Measurements from ENCODE around the gene KCNB1.

The KCNB1 gene

GRCh38 chr20:49496553-49497397 lies 14.3 kb upstream of the KCNB1 start:
- FAIRE-seq = no peak
- no peak for TF ChIP-seq TAF1 (IDR thresholded peaks at IDR 0.05; ENCODE audit: borderline replicate concordance, low read depth, low read length)
- no peak for DNase-seq (ENCODE audit: insufficient read length)

GRCh38 chr20:49496043-49496442 lies 13.6 kb upstream of the KCNB1 start:
- DNase-seq (ENCODE audit: insufficient read length) (no peak), FAIRE-seq (no peak)
- TF ChIP-seq POLR2AphosphoS5 (IDR thresholded peaks at IDR 0.05; ENCODE audit: low read depth, low read length) (no peak), TAF1 (IDR thresholded peaks at IDR 0.05; ENCODE audit: borderline replicate concordance, low read depth, low read length) (no peak), POLR2A (IDR thresholded peaks at IDR 0.05; ENCODE audit: low read depth, low read length) (no peak)

- DNase-seq (ENCODE audit: insufficient read length) (no peak), FAIRE-seq (no peak)
- TF ChIP-seq POLR2A (IDR thresholded peaks at IDR 0.05; ENCODE audit: low read depth, low read length) = no peak
- TF ChIP-seq TAF1 (IDR thresholded peaks at IDR 0.05; ENCODE audit: borderline replicate concordance, low read depth, low read length) = no peak
- no peak for TF ChIP-seq POLR2AphosphoS5 (IDR thresholded peaks at IDR 0.05; ENCODE audit: low read depth, low read length)
Observed at GRCh38 chr20:49490689-49491088, 8.2 kb upstream of the KCNB1 start.

GRCh38 chr20:49489688-49490087 lies 7.2 kb upstream of the KCNB1 start:
- FAIRE-seq = no peak
- no peak for TF ChIP-seq POLR2AphosphoS5 (IDR thresholded peaks at IDR 0.05; ENCODE audit: low read depth, low read length)
- TF ChIP-seq TAF1 (IDR thresholded peaks at IDR 0.05; ENCODE audit: borderline replicate concordance, low read depth, low read length) = no peak
- no peak for TF ChIP-seq POLR2A (IDR thresholded peaks at IDR 0.05; ENCODE audit: low read depth, low read length)
- DNase-seq (ENCODE audit: insufficient read length) = no peak

- DNase-seq (ENCODE audit: insufficient read length) (no peak), FAIRE-seq (no peak)
- no peak for TF ChIP-seq TAF1 (IDR thresholded peaks at IDR 0.05; ENCODE audit: borderline replicate concordance, low read depth, low read length)
- no peak for TF ChIP-seq POLR2AphosphoS5 (IDR thresholded peaks at IDR 0.05; ENCODE audit: low read depth, low read length)
- no peak for TF ChIP-seq POLR2A (IDR thresholded peaks at IDR 0.05; ENCODE audit: low read depth, low read length)
Observed at GRCh38 chr20:49486064-49486463, 3.6 kb upstream of the KCNB1 start.

- FAIRE-seq (no peak), DNase-seq (ENCODE audit: insufficient read length) (no peak)
- TF ChIP-seq POLR2A (IDR thresholded peaks at IDR 0.05; ENCODE audit: low read depth, low read length) = no peak
- no peak for TF ChIP-seq TAF1 (IDR thresholded peaks at IDR 0.05; ENCODE audit: borderline replicate concordance, low read depth, low read length)
- no peak for TF ChIP-seq POLR2AphosphoS5 (IDR thresholded peaks at IDR 0.05; ENCODE audit: low read depth, low read length)
Observed at GRCh38 chr20:49485563-49485962, 3.1 kb upstream of the KCNB1 start.

GRCh38 chr20:49484180-49485140 lies 2.0 kb upstream of the KCNB1 start:
- FAIRE-seq (no peak), DNase-seq (ENCODE audit: insufficient read length) (peak; percentile 73)
- TF ChIP-seq POLR2A (IDR thresholded peaks at IDR 0.05; ENCODE audit: low read depth, low read length) = no peak
- no peak for TF ChIP-seq POLR2AphosphoS5 (IDR thresholded peaks at IDR 0.05; ENCODE audit: low read depth, low read length)
- TF ChIP-seq TAF1 (IDR thresholded peaks at IDR 0.05; ENCODE audit: borderline replicate concordance, low read depth, low read length) = no peak

GRCh38 chr20:49483696-49484123 lies 1.2 kb upstream of the KCNB1 start:
- no peak for DNase-seq (ENCODE audit: insufficient read length)
- FAIRE-seq = no peak
- no peak for TF ChIP-seq POLR2A (IDR thresholded peaks at IDR 0.05; ENCODE audit: low read depth, low read length)
- TF ChIP-seq TAF1 (IDR thresholded peaks at IDR 0.05; ENCODE audit: borderline replicate concordance, low read depth, low read length) = no peak

GRCh38 chr20:49483018-49483695 lies 689 bp upstream of the KCNB1 start:
- DNase-seq (ENCODE audit: insufficient read length) (no peak), FAIRE-seq (no peak)

GRCh38 chr20:49482173-49482572 lies 295 bp downstream of the KCNB1 start:
- TF ChIP-seq TAF1 (IDR thresholded peaks at IDR 0.05; ENCODE audit: borderline replicate concordance, low read depth, low read length) (no peak), POLR2AphosphoS5 (IDR thresholded peaks at IDR 0.05; ENCODE audit: low read depth, low read length) (no peak), POLR2A (IDR thresholded peaks at IDR 0.05; ENCODE audit: low read depth, low read length) (no peak)
- DNase-seq (ENCODE audit: insufficient read length) (no peak), FAIRE-seq (no peak)

More at GRCh38 chr20:49483018-49483695, 689 bp upstream of the KCNB1 start:
- TF ChIP-seq POLR2A (IDR thresholded peaks at IDR 0.05; ENCODE audit: low read depth, low read length) = no peak
- TF ChIP-seq TAF1 (IDR thresholded peaks at IDR 0.05; ENCODE audit: borderline replicate concordance, low read depth, low read length) = no peak
- no peak for TF ChIP-seq POLR2AphosphoS5 (IDR thresholded peaks at IDR 0.05; ENCODE audit: low read depth, low read length)

GRCh38 chr20:49481116-49481515 lies 1.4 kb downstream of the KCNB1 start:
- FAIRE-seq = no peak
- no peak for TF ChIP-seq POLR2AphosphoS5 (IDR thresholded peaks at IDR 0.05; ENCODE audit: low read depth, low read length)
- no peak for TF ChIP-seq TAF1 (IDR thresholded peaks at IDR 0.05; ENCODE audit: borderline replicate concordance, low read depth, low read length)

More at GRCh38 chr20:49481116-49481515, 1.4 kb downstream of the KCNB1 start:
- DNase-seq (ENCODE audit: insufficient read length) = no peak
